GM12872 (cell line): Measurements from ENCODE around the gene PLK4.

Experiments used
- CTCF ChIP-seq: IDR thresholded peaks from 3 replicates; pipeline ENCODE4 v1.5.1; 2011; ENCODE audit warnings: low read depth, mild to moderate bottlenecking, low read length, moderate library complexity; ENCODE audit not compliant: insufficient read depth

PLK4 gene

GRCh38 chr4:127917151-127917550, 36.5 kb downstream of the PLK4 start:
- no peak for TF ChIP-seq CTCF

GRCh38 chr4:127920521-127920920, 39.8 kb downstream of the PLK4 start:
- no peak for TF ChIP-seq CTCF

- TF ChIP-seq CTCF = no peak
These were observed 41.5 kb downstream of the PLK4 start for GRCh38 chr4:127922226-127922625.

- TF ChIP-seq CTCF = no peak
These were observed 49.5 kb downstream of the PLK4 start for GRCh38 chr4:127930175-127930574.

GRCh38 chr4:127936974-127937373, 56.3 kb downstream of the PLK4 start:
- TF ChIP-seq CTCF = no peak
